T-cell (primary cell): ENCODE measurements around the gene CDC42BPB. TPM values are rescaled to one million over a fixed set of nuclear protein-coding genes. Genes with fewer than 3 reads are reported as not detected.

Experiments
- ATAC-seq, 4 experiments: fragments of 200-7000 bp in 3 of 4; fragments of 150-1000 bp in 1 of 4; cut with Tn5 transposase; replicated peaks in 1 of 4; 1 replicate in 3 of 4; 2 replicates in 1 of 4; pipeline ENCODE4 v1.10.0; 2021; ENCODE audit warnings: moderate library complexity in 3 of 4, mild to moderate bottlenecking in 2 of 4, moderate number of reproducible peaks in 1 of 4
- CTCF ChIA-PET, 2 donors: fragments of 300-600 bp; sonication (Branson Sonifier 250); formaldehyde crosslinking; loops; one replicate each; lab custom pipeline; 2022; ENCODE audit warnings: antibody characterized with exemption in 2 of 2; lab: Charles Lee
- POLR2A ChIA-PET, 2 donors: fragments of 300-600 bp; sonication (Branson Sonifier 250); formaldehyde crosslinking; loops; one replicate each; lab custom pipeline; 2022; ENCODE audit warnings: antibody characterized with exemption in 2 of 2; lab: Charles Lee
- DNase-seq, 35 experiments: peaks; one replicate each; pipeline versions ENCODE4 v3.0.0 to v3.0.0-alpha.2; 2013 to 2023
- H3K27ac ChIP-seq: one replicate; pipeline ENCODE4 v1.5.1; 2013; ENCODE audit warnings: low read length
- H3K27me3 ChIP-seq, 2 experiments: replicated peaks in 1 of 2; 1 replicate in 1 of 2; 2 replicates in 1 of 2; pipeline versions ENCODE4 v1.6.1 to v1.7.0; 2013; ENCODE audit warnings: low read length in 1 of 2, mixed read lengths in 1 of 2; ENCODE audit not compliant: control insufficient read depth in 2 of 2, insufficient read depth in 2 of 2; ENCODE audit errors: extremely low read depth in 1 of 2
- H3K36me3 ChIP-seq, 2 donors: 1 replicate in 1 of 2; 2 replicates in 1 of 2; pipeline versions ENCODE4 v1.6.1 to v1.7.0; 2013; ENCODE audit warnings: low read length in 1 of 2; ENCODE audit not compliant: control insufficient read depth in 2 of 2, insufficient read depth in 1 of 2; ENCODE audit errors: extremely low read depth in 1 of 2
- H3K4me1 ChIP-seq, 2 experiments: 1 replicate in 1 of 2; 2 replicates in 1 of 2; pipeline versions ENCODE4 v1.6.1 to v1.7.0; 2013; ENCODE audit warnings: low read length in 2 of 2, mixed read lengths in 1 of 2; ENCODE audit not compliant: insufficient read depth in 2 of 2, control insufficient read depth in 1 of 2; ENCODE audit errors: extremely low read depth in 1 of 2
- H3K4me3 ChIP-seq, 2 donors: 1 replicate in 1 of 2; 2 replicates in 1 of 2; pipeline versions ENCODE4 v1.5.1 to v1.7.0; 2013; ENCODE audit warnings: mild to moderate bottlenecking in 2 of 2, low read length in 1 of 2, moderate library complexity in 1 of 2; ENCODE audit not compliant: control insufficient read depth in 1 of 2; ENCODE audit errors: extremely low read depth in 1 of 2
- H3K9me3 ChIP-seq: 2 replicates; pipeline ENCODE4 v1.7.0; 2013
- H3K27ac Mint-ChIP-seq, 2 donors: one replicate each; pipeline ENCODE4 v1.8.0; 2020 to 2021; ENCODE audit warnings: mild to moderate bottlenecking in 2 of 2, mixed read lengths in 2 of 2
- H3K27me3 Mint-ChIP-seq, 2 donors: one replicate each; pipeline ENCODE4 v1.8.0; 2021 to 2022; ENCODE audit warnings: mixed read lengths in 2 of 2
- H3K36me3 Mint-ChIP-seq: one replicate; pipeline ENCODE4 v1.8.0; 2021; ENCODE audit warnings: mixed read lengths
- H3K4me1 Mint-ChIP-seq, 3 donors: one replicate each; pipeline ENCODE4 v1.8.0; 2020 to 2022; ENCODE audit warnings: mixed read lengths in 3 of 3, mild to moderate bottlenecking in 1 of 3
- H3K4me3 Mint-ChIP-seq, 3 donors: one replicate each; pipeline ENCODE4 v1.8.0; 2020 to 2022; ENCODE audit warnings: mild to moderate bottlenecking in 3 of 3, mixed read lengths in 3 of 3, moderate library complexity in 3 of 3
- H3K9me3 Mint-ChIP-seq, 3 donors: one replicate each; pipeline ENCODE4 v1.8.0; 2020 to 2022; ENCODE audit warnings: mixed read lengths in 3 of 3
- WGBS: methylation state at CpG from one replicate; pipeline ENCODE4 v1.1.5; 2013; ENCODE audit warnings: missing lambda C conversion rate; ENCODE audit not compliant: insufficient coverage; 5-methylcytosine and 5-hydroxymethylcytosine counted together
- total RNA-seq, 35 experiments: library from RNA in 6 of 35; stranded (reverse) in 6 of 35; fragments of 120-200 nt in 1 of 35; gene quantifications; one replicate each; pipeline versions ENCODE4 v1.2.1 to v1.2.4 and lab custom pipeline; 2013 to 2026

CDC42BPB gene
- total RNA-seq, 5 donors from 2014 or later (not counting 1 experiment from before 2014, with no cell fraction given): 5.3 to 17.5 (median 11.2) TPM

DNA sequence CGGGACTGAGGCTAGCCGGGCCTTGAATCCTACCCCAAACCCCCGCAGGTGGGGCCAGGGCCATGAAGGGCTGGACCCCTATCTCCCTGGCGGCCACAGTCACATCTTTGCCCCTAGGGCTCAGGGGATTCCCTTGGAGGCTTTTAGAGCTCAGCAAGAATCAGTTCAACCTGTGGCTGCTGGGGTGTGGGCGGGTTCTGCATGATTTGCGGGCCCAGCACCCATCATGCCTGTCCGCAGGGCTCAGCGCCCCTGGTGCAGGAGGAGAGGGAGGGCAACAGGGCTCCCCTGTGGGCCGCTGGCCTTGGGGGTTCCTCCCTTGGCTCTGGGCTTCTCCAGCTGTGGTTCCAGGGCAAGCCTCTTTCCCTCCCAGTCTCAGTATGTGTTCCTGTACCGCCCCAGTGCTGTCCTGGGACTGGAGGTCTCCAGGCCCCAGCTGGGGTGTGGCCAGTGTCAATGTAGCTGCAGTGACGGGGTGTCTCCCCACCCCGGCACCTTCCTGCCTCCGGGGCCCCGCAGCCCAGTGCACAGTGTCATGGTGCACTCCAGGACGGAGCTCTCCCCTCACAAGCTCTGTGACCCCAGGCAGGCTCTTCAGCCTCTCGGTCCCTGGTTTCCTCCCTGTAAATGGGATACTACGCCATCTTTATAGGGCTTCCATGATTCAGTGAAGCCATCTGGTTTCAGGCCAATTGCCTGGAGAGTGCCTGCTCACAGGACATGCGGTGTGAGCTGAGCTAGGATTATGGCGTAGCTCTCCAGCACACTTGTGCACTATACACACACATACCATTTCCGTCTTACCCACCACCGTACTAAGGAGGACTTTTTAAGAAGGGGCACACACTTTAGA is 16.8 kb upstream of the CDC42BPB start:
- Histone ChIP-seq H3K4me3 (no peak overlapping the region), H3K27me3 (peaks cover 2 to 62% of the 10 kb centered on the region in 2 experiments), H3K9me3 (no peaks in the 10 kb centered on the region), H3K27ac (no peak overlapping the region), H3K4me1 (peaks cover 0 to 26% of the 10 kb centered on the region in 2 experiments), H3K36me3 (no peaks in the 10 kb centered on the region)
- H3K27ac Mint-ChIP-seq: no peak overlapping the region
- H3K4me1 Mint-ChIP-seq: peaks cover 0 to 1% (median 0%) of the 10 kb centered on the region in 3 donors
- H3K4me3 Mint-ChIP-seq: peak overlapping the region in 1 of 3 donors; percentile 49
- POLR2A ChIA-PET: no interaction called here
- H3K9me3 Mint-ChIP-seq: no peaks in the 10 kb centered on the region
- no peak for DNase-seq
- CTCF ChIA-PET: interaction anchor here in 1 of 2 donors (0.5 to 1.0 kb wide), 4 partner anchors 33 to 379 kb away, joined by 3 to 5 read pairs (median 4); no protein-coding TSS in a partner anchor
- no peak for ATAC-seq
- peaks cover 0 to 7% of the 10 kb centered on the region in 2 donors for H3K27me3 Mint-ChIP-seq
- H3K36me3 Mint-ChIP-seq: no peaks in the 10 kb centered on the region
- 71% methylated on average over 16 of the region's 21 CpGs for WGBS

GRCh38 chr14:103073367-103073875 is 16.1 kb upstream of the CDC42BPB start:
- Mint-ChIP-seq H3K36me3 (no peaks in the 10 kb centered on the region), H3K9me3 (no peaks in the 10 kb centered on the region), H3K27ac (no peak overlapping the region), H3K4me3 (no peak overlapping the region), H3K4me1 (peaks cover 0 to 1% (median 0%) of the 10 kb centered on the region in 3 donors), H3K27me3 (peaks cover 0 to 12% of the 10 kb centered on the region in 2 donors)
- ChIA-PET POLR2A (no interaction called here), CTCF (interaction anchor here in 1 of 2 donors (0.5 to 1.0 kb wide), 2 partner anchors 219 to 364 kb away, joined by 3 to 4 read pairs; no protein-coding TSS in a partner anchor)
- peaks cover 2 to 63% of the 10 kb centered on the region in 2 experiments for H3K27me3 ChIP-seq
- H3K4me3 ChIP-seq: no peak overlapping the region
- no peak for DNase-seq
- no peak for ATAC-seq
- peaks cover 0 to 20% of the 10 kb centered on the region in 2 experiments for H3K4me1 ChIP-seq
- 87% methylated on average over 14 of the region's 14 CpGs for WGBS
- H3K27ac ChIP-seq: no peak overlapping the region
- no peaks in the 10 kb centered on the region for H3K36me3 ChIP-seq
- no peaks in the 10 kb centered on the region for H3K9me3 ChIP-seq

DNA sequence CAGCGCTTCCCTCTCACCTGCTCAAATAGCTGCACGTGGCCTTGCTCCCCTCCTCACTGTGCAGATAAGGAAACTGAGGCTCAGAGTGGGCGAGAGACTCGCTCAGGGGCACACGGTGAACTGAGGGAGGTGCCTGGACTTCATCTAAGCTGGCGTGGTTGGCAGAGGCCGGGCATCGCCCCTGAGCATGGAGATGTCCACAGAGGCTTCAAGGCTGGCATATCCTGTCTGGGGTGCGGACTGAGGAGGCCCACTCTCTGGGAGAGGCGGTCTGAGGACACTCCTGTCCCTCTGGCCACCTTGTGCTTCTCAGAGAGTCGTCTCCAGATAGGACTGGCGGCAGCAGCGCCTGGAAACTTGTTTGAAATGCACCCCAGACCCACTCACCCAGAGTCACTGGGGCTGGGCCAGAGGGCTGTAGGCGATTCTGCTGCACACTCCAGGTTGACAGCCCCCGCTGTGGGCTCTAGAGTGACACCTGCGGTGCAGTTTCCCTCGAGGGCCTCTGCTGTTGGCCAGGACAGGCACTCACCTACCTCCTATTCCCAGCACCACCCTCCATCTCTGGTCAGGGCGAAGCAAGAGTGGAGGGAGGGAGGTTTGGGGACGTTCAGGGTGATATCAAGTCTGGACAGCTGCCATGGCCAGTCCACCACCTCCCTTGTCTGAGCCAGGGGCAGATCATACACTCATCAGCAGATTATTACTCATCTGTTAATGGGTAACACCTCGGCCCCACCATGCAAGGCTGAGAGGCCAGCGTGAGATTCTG is 15.4 kb upstream of the CDC42BPB start:
- WGBS: 70% methylated on average over 13 of the region's 21 CpGs
- H3K4me1 Mint-ChIP-seq: peaks cover 0 to 1% (median 0%) of the 10 kb centered on the region in 3 donors
- no peak for ATAC-seq

GRCh38 chr14:103071544-103072251 is 14.3 kb upstream of the CDC42BPB start:
- Mint-ChIP-seq H3K9me3 (no peaks in the 10 kb centered on the region), H3K4me3 (no peak overlapping the region), H3K27ac (no peak overlapping the region), H3K27me3 (peaks cover 0 to 17% of the 10 kb centered on the region in 2 donors), H3K36me3 (no peaks in the 10 kb centered on the region), H3K4me1 (peaks cover 0 to 1% (median 0%) of the 10 kb centered on the region in 3 donors)
- ATAC-seq: no peak
- DNase-seq: no peak
- WGBS: 87% methylated on average over 27 of the region's 32 CpGs
- no peaks in the 10 kb centered on the region for H3K36me3 ChIP-seq
- no peak overlapping the region for H3K4me3 ChIP-seq
- ChIA-PET CTCF (no interaction called here), POLR2A (no interaction called here)
- H3K27me3 ChIP-seq: peaks cover 2 to 71% of the 10 kb centered on the region in 2 experiments
- H3K27ac ChIP-seq: no peak overlapping the region
- H3K4me1 ChIP-seq: peaks cover 0 to 17% of the 10 kb centered on the region in 2 experiments
- H3K9me3 ChIP-seq: no peaks in the 10 kb centered on the region

More for the DNA sequence above, 15.4 kb upstream of the CDC42BPB start:
- Mint-ChIP-seq H3K27me3 (peaks cover 0 to 13% of the 10 kb centered on the region in 2 donors), H3K36me3 (no peaks in the 10 kb centered on the region), H3K27ac (no peak overlapping the region), H3K4me3 (no peak overlapping the region), H3K9me3 (no peaks in the 10 kb centered on the region)
- Histone ChIP-seq H3K9me3 (no peaks in the 10 kb centered on the region), H3K27me3 (peaks cover 2 to 69% of the 10 kb centered on the region in 2 experiments), H3K4me1 (peaks cover 0 to 17% of the 10 kb centered on the region in 2 experiments), H3K27ac (no peak overlapping the region), H3K36me3 (no peaks in the 10 kb centered on the region), H3K4me3 (no peak overlapping the region)
- ChIA-PET POLR2A (no interaction called here), CTCF (no interaction called here)
- DNase-seq: no peak

DNA sequence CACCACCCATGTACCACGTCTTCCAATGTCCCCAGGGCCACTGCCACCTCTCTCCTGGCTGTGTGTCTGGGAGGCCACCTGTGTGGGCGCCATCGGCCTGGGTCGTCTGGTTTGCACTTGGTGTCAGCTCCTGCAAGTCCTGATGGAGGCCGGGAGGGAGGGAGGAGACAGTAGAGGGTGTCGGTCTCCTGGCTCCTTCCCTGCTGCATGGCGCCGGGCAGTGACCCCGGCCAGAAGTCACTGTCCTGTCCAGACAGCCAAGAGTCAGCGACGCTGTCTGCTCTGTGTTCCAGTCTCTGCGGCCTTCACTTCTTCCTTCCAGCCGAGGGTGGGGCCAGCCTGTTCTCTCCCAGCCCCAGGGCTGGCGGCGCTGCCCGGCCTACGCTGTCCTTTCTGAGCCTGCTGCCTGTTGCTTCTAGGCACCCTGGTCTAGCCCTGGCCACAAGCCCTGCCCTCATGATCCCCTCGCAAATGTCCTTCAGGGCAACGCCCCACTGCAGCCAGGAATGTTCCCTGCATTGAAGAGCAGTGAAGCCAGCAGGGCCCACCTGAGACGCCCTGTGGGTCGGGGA is 13.7 kb upstream of the CDC42BPB start:
- WGBS: 84% methylated on average over 19 of the region's 21 CpGs
- ChIA-PET CTCF (no interaction called here), POLR2A (no interaction called here)
- Histone ChIP-seq H3K27me3 (peaks cover 2 to 70% of the 10 kb centered on the region in 2 experiments), H3K4me3 (no peak overlapping the region), H3K36me3 (no peaks in the 10 kb centered on the region), H3K27ac (no peak overlapping the region), H3K9me3 (no peaks in the 10 kb centered on the region), H3K4me1 (peaks cover 0 to 13% of the 10 kb centered on the region in 2 experiments)
- Mint-ChIP-seq H3K4me1 (peaks cover 0 to 1% (median 0%) of the 10 kb centered on the region in 3 donors), H3K9me3 (no peaks in the 10 kb centered on the region), H3K27me3 (peaks cover 0 to 17% of the 10 kb centered on the region in 2 donors), H3K4me3 (no peak overlapping the region), H3K27ac (no peak overlapping the region), H3K36me3 (no peaks in the 10 kb centered on the region)
- ATAC-seq (no peak), DNase-seq (no peak)
